ENCODE measurements around the gene KCTD10. TPM values are rescaled to one million over a fixed set of nuclear protein-coding genes. Genes with fewer than 3 reads are reported as not detected.

The KCTD10 gene
- total RNA-seq, 1 experiment from 2014 or later, result 71.3 TPM

DNA sequence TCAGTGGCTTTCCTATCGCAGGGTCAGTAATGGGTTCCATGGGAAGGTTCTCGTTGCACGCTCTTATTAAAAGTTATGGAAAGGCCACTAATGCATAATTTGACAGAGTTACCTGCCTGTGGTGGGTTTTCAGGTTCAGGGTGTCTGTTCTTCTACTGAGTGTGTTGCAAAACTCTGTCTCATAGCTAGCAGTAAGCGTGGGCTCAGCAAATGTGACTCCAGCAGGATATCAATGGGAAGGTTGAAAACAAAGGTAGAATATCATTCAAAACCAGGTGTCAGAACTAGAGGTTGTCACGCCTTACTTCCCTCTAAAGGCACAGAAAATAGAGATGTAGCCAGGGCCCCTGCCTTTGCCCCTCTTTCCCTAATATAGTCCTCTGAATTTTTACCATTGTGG, 25.2 kb upstream of the KCTD10 start:
- Histone ChIP-seq H2BK5ac (ENCODE audit: insufficient read length, low read length) (no peak overlapping the region), H2BK120ac (ENCODE audit: low read depth, low read length, poor library complexity, severe bottlenecking) (no peak overlapping the region), H3K23ac (ENCODE audit: insufficient read length, low read depth, low read length) (no peak overlapping the region), H3K4ac (ENCODE audit: low read depth, low read length) (no peak overlapping the region), H3K27me3 (ENCODE audit: insufficient read depth, low read length) (no peaks in the 10 kb centered on the region), H4K8ac (replicated peaks; ENCODE audit: insufficient read length, low read depth, low read length) (no peak overlapping the region), H3K4me2 (ENCODE audit: insufficient read depth, insufficient read length, low read length) (no peak overlapping the region), H2BK12ac (ENCODE audit: insufficient read length, low read depth, low read length) (no peak overlapping the region), H2AFZ (ENCODE audit: low read length) (no peak overlapping the region), H3K14ac (ENCODE audit: insufficient read depth, low read length) (no peak overlapping the region), H3K79me2 (ENCODE audit: insufficient read depth, low read length) (no peaks in the 10 kb centered on the region), H4K91ac (ENCODE audit: insufficient read length, low read depth, low read length) (no peak overlapping the region), H3K56ac (ENCODE audit: insufficient read length, low read depth, low read length) (no peak overlapping the region), H4K20me1 (ENCODE audit: control insufficient read depth, insufficient read depth, insufficient read length) (no peaks in the 10 kb centered on the region), H3K23me2 (ENCODE audit: insufficient read length, low read depth, low read length, poor library complexity, severe bottlenecking) (no peaks in the 10 kb centered on the region), H2BK15ac (ENCODE audit: low read depth, low read length) (no peak overlapping the region), H4K5ac (ENCODE audit: insufficient read length, low read depth, low read length) (no peak overlapping the region), H2BK20ac (ENCODE audit: low read depth, low read length, poor library complexity, severe bottlenecking) (no peak overlapping the region), H2AK5ac (ENCODE audit: insufficient read length, low read length) (no peak overlapping the region), H3K18ac (ENCODE audit: insufficient read length, low read depth, low read length) (no peak overlapping the region), H3K4me1 (ENCODE audit: insufficient read depth, low read length) (no peaks in the 10 kb centered on the region), H3K79me1 (ENCODE audit: insufficient read depth, low read depth, low read length, poor library complexity, severe bottlenecking) (no peaks in the 10 kb centered on the region), H3K9me3 (ENCODE audit: control insufficient read depth, low read depth, low read length) (no peaks in the 10 kb centered on the region), H3K9ac (ENCODE audit: extremely low read depth, insufficient read length, low read length) (no peak overlapping the region), H3K27ac (ENCODE audit: insufficient read length, low read depth, low read length) (no peak overlapping the region), H3T11ph (ENCODE audit: low read length) (no peak overlapping the region)
- H3K27me3 Mint-ChIP-seq (ENCODE audit: low read depth), result no peaks in the 10 kb centered on the region
- TF ChIP-seq, protein P1, sequence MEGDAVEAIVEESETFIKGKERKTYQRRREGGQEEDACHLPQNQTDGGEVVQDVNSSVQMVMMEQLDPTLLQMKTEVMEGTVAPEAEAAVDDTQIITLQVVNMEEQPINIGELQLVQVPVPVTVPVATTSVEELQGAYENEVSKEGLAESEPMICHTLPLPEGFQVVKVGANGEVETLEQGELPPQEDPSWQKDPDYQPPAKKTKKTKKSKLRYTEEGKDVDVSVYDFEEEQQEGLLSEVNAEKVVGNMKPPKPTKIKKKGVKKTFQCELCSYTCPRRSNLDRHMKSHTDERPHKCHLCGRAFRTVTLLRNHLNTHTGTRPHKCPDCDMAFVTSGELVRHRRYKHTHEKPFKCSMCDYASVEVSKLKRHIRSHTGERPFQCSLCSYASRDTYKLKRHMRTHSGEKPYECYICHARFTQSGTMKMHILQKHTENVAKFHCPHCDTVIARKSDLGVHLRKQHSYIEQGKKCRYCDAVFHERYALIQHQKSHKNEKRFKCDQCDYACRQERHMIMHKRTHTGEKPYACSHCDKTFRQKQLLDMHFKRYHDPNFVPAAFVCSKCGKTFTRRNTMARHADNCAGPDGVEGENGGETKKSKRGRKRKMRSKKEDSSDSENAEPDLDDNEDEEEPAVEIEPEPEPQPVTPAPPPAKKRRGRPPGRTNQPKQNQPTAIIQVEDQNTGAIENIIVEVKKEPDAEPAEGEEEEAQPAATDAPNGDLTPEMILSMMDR (conservative IDR thresholded peaks at IDR 0.05), result no peak
- no CpG with 5 or more reads among the region's 5 CpGs for WGBS (ENCODE audit: extremely low coverage, insufficient read length, low lambda C conversion rate)
- no peaks in the 10 kb centered on the region for H3K9me3 Mint-ChIP-seq
- H3K27ac Mint-ChIP-seq, result no peak overlapping the region
- H3K4me1 Mint-ChIP-seq, result 0 out of 4 replicates have a peak, but pooled peaks cover 0 to 2% of the 10 kb centered on the region in 2 experiments
- DNase-seq, result no peak
- no peak overlapping the region for H3K4me3 Mint-ChIP-seq
- peaks cover 12 to 61% (median 49%) of the 10 kb centered on the region in 3 experiments; a peak in 6 of 7 replicates for H3K36me3 Mint-ChIP-seq (ENCODE audit: insufficient read depth in 1 of 3, low read depth in 3 of 3)
